Measurements from ENCODE around the gene RAD51B.

GRCh38 chr14:68178282-68178681, 358.7 kb downstream of the RAD51B start:
- no peak for TF ChIP-seq CTCF (IDR thresholded peaks at IDR 0.05)
- TF ChIP-seq POLR2A (IDR thresholded peaks at IDR 0.05), result no peak
- TF ChIP-seq EP300 (IDR thresholded peaks at IDR 0.05), result no peak
- TF ChIP-seq POLR2AphosphoS5 (IDR thresholded peaks at IDR 0.05), result no peak
